NT2/D1 (cell line): ENCODE measurements around the gene HK3.

Experiments
- SUZ12 ChIP-seq: IDR thresholded peaks from 2 replicates; pipeline ENCODE4 v1.6.1; 2011; ENCODE audit not compliant: insufficient read length, insufficient read depth; ENCODE audit errors: extremely low read depth
- YY1 ChIP-seq: IDR thresholded peaks from 2 replicates; pipeline ENCODE4 v1.6.1; 2011; ENCODE audit not compliant: insufficient read length, insufficient read depth
- ZNF274 ChIP-seq: IDR thresholded peaks from 2 replicates; pipeline ENCODE4 v1.6.1; 2011; ENCODE audit warnings: mild to moderate bottlenecking, low read depth, low read length

GRCh38 chr5:176943816-176944215 lies 44.7 kb upstream of the HK3 start:
- TF ChIP-seq YY1: no peak
- TF ChIP-seq ZNF274: no peak
- TF ChIP-seq SUZ12: no peak
